ENCODE data around the gene COL15A1.

COL15A1 gene

DNA sequence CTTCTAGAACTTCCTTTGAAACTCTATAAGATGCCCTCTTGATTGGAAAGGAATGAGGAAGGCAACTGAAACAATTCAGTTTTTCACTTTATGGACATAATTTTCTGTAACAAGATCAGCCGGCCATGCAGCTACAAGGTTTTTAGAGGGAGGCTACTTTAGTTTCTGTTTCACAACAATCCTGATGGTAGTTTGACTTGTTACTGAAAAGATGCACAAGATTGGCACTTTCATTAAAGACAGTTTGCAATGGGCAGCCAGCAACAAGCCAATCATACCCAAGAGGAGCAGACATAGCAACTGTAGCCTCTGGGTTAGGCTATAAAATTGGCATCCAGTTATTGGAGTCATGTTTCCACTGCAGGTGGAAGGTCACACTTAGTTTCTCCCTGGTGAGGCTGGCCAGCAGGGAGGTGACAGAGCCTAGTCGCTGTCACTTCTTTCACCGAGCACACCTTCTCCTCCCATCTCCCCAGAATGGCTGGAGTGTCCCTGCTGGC, 87.0 kb downstream of the COL15A1 start:
- no peak for FAIRE-seq

DNA sequence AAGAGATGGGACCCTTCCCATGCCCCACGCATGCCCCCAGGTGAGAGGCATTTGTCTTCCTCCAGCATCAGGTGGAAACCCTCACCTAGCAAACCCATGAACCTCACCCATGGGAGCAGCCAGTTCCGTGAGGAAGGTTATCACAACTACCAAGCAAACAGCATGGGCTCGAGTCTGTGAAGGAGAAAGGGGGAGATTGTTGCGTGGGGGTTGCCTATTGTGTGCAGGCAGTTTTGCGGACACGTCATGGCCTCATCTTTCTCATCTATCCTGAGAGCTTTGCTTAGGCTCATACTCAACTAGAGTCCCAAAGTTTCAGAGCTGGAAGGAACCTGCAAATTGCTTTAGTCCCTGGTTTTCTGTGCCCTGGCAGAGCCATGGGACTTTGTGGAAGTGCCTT, 87.6 kb downstream of the COL15A1 start:
- no peak for DNase-seq (ENCODE audit: low spot score)
- no peak for FAIRE-seq

More for the DNA sequence above, 87.0 kb downstream of the COL15A1 start:
- no peak for DNase-seq (ENCODE audit: low spot score)

DNA sequence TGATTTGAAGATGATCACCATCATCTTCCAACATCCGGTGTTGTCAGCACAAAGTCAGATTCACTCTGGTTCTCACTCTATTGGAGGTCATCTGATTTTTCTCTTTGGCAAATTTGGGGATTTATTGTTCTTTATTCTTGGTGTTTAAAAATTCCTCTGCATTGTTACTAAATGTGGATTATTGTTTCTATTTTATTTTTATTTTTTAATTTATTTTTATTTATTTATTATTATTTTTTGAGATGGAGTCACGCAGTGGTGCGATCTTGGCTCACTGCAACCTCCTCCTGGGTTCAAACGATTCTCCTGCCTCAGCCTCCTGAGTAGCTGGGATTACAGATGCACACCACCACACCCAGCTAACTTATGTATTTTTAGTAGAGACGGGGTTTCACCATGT, 88.3 kb downstream of the COL15A1 start:
- DNase-seq (ENCODE audit: low spot score) (no peak), FAIRE-seq (no peak)

DNA sequence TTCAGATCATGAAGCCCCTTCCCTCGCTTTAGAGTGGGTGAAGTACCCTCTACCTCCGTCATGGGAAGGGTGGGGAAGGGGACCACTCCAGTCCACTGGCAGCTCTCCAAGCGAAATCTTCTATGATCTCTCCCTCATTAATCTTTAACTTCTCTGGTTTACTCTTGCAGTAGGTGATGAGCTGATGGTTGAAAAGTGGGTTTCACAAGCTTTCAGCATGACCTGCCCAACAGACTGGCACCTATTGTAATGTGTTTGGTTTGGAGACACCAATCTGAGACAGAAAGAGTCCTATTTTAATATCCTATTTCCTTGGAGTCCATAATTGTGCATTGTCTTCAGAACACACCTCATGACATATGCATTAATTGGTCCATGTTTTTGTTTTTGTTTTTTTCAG, 90.4 kb downstream of the COL15A1 start:
- FAIRE-seq (no peak), DNase-seq (ENCODE audit: low spot score) (no peak)

DNA sequence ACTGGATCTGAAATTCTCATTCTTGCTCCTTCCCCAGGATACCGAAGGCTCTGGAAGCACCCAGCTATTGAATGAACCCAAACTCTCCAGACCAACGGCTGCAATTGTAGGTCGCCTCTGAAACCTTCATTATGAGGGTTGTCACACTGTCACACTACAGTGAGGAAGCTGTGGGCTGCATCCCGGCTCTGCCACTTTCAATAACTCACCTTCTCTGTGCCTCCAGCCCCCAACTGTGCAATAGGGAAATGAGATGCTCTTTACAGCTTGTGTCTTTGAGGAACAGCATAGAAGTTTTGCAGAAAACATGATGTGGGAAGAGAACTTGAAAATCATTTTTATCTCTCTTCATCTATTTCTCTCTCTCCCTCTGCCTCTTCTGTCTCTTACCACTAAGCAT, 91.6 kb downstream of the COL15A1 start:
- FAIRE-seq = no peak
- DNase-seq (ENCODE audit: low spot score) = no peak

DNA sequence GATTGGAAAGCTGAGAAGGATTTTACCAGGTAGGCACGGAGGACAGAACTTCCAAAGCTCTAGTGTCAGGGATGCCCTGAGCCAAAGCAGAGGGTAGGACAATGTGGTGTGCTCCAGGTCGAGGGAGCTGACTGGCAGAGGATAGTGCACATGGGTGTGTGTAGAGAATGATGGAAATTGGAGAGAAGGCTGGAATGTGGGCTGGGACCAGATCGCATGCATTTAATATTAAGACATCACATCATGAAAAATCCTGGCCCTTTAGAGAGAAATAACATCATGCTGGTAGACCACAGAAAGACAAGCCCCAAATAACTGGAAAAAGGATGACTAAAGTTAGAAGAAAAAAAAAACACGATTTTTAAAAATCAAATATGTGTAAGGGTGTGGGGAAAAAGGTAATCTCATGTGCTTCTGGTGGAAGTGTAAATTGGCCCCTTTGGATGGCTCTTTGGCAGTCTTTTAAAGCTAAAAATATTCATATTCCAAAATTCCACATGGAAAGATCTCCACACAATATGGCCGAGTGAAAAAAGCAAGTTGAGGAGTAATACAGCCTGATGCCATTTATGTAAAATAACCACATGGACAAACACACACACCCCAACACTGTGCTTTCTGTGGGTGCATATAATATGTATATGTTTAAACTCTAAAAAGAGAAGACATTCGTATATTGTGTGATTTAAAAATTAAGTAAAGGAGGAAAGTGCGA, 94.2 kb downstream of the COL15A1 start:
- FAIRE-seq (no peak), DNase-seq (ENCODE audit: low spot score) (no peak)

DNA sequence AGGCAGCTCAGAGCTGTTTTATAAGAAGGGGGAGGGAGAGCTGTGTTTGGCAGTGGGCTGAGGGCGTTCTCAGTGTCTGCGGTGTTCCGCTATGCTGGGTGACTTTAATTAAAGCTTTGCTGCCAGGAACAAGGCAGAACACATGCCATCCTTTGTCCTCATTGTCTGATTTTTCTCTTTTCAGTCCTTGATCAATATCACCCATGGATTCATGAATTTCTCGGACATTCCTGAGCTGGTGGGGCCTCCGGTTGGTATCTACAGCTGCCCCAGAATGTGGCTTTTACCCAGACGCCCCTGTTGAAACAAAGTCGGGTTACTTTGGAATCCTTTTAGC, 94.7 kb downstream of the COL15A1 start:
- FAIRE-seq (no peak), DNase-seq (ENCODE audit: low spot score) (no peak)

DNA sequence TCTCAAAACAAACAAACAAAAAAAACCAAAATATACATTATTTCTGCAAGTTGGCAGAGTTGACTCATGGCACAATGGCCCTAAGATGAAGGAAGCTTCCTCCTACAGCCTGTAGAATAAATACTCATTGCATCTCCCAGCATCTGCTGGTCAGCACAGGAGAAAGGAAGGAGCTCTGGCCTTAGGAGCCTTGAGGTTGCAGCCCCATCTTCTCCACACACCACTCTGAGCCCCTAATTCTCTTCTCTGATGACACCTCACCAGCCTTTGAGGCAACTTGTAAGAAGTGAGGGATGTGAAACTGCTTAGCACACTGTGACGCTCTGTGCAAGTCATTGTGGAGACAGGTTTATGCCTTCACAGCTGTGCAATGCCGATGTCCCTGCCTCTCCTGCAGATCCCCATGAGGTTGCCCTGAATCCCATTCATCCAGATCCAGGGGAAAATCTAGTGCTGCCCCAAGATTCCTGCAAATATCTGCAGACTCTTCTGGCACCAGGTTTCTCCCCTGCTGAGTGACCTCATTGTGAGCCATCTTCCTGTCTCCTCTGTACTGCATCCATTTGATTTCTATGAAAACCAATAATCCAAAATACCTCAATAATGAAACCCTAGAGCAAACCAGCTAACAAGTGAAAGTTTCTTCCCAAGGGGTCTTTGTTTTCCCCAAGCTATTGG, 95.9 kb downstream of the COL15A1 start:
- FAIRE-seq = no peak
- DNase-seq (ENCODE audit: low spot score) = no peak

DNA sequence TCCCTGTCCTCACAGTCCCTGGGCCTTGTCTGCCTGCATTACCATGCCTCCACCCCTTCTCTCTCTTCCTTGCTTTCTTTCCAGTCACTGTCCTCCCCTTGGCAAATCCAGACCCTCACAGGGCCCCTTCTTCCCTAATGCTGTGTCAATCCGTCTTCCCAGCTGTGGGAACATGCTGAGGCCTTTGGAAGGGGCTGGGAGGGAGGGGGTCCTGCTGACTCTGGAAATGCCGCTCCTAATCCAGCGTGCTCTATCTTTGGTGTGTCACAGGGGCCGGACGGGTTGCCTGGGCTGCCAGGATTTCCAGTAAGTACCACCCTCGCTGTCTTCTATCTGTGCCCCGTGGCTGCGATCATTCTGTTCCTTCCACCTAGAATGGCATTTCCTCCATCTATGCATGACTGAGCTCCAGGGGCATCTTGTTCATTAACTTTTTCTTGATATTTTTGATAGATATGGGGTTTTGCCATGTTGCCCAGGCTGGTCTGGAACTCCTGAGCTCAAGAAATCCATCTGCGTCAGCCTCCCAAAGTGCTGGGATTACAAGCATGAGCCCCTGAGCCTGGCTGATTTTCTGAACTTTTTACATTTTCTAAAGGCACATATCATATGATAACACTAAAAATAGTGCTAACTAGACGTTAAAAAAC, 96.7 kb downstream of the COL15A1 start:
- DNase-seq (ENCODE audit: low spot score) = no peak
- no peak for FAIRE-seq

DNA sequence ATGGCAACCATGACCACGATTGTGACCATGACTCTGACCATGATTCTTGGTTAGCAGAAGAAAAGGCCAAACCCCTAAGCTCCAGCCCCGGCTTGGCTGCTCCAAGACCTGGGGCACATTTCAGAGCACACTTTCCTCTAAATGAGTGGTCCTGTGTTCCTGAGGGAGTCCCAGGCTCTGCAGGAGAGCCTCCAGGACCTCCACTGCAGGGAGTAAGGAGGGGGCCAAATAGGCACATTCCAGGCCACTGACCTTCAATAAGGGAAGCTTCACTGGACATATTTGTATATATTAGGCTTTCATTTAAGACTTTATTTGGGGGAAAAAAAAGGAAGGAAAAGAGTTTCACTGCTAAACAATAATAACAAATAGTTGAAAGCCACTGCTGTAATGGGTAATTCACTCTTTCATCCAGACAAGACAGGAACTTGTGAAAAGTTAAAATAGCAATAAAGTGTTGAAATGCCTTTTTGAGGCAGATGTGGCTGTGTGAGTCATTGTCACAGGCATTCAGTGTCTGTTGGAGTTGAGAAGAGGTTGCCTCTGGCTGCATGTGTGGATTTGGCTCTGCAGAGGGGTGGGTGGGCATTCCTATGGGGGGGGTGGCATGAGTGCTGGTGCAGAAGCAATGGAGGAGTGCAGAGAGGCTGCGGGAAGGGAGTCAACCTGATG, 97.3 kb downstream of the COL15A1 start:
- FAIRE-seq = peak; percentile 83

DNA sequence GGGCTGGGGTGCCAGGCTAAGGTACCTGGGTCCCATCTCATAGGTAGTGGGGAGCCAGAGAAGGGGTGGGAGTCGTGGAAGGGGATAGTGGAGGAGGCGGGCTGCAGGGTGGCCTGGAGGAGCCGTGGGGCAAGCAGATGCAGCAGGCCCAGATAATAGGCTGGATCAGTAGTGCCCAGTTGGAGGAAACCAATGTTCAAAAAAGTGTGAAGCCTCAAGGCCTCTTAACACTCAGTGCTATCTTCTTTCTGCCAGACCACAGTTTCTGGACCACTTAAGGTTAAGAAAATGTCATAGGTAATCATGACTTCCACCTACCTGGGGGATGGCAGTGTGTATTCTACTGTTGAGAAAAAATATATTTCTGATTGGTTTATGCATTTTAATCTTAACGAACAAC, 97.9 kb downstream of the COL15A1 start:
- DNase-seq (ENCODE audit: low spot score) = no peak
- no peak for FAIRE-seq

More for the DNA sequence above, 97.3 kb downstream of the COL15A1 start:
- peak; percentile 77 for DNase-seq (ENCODE audit: low spot score)

DNA sequence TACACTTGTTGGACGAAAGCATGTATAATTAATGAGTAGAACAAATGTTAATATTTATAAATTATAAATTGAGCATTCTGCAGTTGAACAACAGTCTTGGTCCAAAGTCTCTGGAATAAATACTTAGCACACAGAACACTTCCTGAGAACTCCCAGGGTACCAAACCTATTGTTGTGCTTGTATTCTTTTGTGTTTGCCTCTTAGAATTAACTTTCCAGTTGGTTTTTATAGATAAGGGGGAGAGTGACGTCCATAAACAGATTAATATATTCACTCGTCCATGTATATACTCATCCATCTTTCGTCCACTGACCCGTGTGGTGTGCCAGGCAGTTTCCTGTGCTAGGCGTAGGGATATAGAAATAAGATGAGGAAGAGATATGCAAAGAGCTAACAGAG, 98.9 kb downstream of the COL15A1 start:
- DNase-seq (ENCODE audit: low spot score) (no peak), FAIRE-seq (no peak)

DNA sequence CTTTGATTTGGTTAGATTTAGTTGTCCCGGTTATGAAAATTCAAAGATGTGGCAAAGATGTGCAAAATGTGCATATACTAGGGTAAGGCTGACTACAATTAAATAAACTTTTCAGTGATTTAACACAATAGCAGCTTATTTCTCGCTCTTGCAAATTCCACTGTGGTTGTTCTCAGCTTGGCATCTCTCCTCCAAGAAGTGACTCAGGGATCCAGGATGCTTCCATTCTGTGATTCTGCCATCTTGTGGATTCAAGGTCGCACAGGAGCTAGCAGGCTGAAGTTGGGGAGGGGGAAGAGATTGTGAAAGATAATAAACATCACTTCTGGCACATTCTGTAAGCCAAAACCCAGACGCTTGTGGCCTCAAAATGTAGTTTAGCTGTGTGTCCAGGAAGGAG, 101.1 kb downstream of the COL15A1 start:
- FAIRE-seq (no peak), DNase-seq (ENCODE audit: low spot score) (no peak)

DNA sequence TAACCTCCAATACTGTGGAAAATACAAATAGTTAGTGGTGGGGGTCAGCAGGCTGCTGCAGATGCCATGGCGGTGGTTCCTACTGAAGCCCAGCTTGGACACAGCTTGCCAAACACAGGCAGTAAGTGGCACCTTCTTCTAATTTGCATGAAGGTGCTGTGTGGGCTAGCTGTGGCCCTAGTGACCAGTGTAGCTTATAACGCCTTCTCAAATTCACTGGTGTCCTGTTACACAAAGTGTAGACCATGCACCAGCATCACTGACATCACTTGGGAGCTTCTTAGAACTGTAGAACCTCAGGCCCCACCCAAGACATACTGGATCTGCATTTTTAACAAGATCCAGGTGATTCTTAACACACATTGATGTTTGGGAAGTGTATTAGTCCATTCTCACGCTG, 102.4 kb downstream of the COL15A1 start:
- DNase-seq (ENCODE audit: low spot score) (no peak), FAIRE-seq (no peak)

DNA sequence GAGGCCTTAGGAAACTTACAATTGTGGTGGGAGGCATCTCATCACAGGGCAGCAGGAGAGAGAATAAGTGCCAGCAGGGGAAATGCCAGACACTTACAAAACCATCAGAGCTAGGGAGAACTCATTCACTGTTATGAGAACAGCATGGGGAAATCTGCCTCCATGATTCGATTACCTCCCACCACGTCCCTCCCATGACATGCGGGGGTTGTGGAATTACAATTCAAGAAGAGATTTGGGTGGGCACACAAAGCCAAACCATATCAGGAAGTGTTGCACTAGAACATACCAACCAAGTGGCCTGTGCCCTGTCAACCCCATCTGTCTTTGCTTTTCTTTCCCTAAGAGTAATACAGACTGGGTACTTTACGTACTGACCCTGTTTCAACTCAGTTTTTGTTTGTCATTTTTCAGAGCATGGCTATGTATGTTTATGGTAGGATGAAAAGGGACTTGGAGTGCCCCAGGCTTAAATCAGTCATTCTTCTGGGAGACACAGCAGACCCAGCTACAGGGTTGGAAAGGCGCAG, 102.9 kb downstream of the COL15A1 start:
- no peak for FAIRE-seq
- DNase-seq (ENCODE audit: low spot score) = no peak

DNA sequence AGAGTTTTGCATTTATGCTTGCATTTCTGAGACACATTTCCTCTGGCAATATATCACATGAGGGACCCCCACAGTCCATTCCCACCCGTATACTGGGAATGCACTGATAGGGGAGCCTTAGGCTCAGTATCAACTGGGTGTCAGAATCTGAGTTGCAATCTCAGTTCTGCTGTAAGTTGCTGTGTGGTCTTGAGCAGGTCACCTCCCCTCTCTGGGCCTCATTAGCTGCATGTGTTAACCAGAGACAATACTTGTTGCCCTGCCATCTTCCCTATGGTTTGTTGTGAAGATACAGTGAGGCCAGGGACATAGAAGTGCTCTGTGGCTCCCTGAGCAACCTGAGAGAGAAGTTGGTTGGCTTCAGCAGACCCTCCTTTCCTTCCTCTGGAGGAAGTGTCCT, 105.5 kb downstream of the COL15A1 start:
- no peak for DNase-seq (ENCODE audit: low spot score)
- FAIRE-seq = no peak

DNA sequence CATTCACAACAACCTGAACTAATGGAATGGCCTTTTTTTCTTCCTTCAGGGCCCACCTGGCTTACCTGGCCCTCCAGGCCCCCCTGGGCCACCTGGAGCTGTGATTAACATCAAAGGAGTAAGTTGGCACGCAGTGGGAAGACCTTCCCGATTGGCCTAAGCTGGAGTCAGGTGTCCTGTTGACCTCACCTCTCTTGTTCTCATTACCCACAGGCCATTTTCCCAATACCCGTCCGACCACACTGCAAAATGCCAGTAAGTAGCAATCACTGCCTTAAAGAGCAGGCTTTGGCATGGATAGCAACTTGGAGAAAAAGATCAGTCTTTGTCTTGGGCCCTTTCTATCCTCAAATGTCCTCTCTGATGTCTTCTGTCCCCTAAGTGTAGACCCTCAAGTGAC, 105.9 kb downstream of the COL15A1 start:
- FAIRE-seq (no peak), DNase-seq (ENCODE audit: low spot score) (no peak)

DNA sequence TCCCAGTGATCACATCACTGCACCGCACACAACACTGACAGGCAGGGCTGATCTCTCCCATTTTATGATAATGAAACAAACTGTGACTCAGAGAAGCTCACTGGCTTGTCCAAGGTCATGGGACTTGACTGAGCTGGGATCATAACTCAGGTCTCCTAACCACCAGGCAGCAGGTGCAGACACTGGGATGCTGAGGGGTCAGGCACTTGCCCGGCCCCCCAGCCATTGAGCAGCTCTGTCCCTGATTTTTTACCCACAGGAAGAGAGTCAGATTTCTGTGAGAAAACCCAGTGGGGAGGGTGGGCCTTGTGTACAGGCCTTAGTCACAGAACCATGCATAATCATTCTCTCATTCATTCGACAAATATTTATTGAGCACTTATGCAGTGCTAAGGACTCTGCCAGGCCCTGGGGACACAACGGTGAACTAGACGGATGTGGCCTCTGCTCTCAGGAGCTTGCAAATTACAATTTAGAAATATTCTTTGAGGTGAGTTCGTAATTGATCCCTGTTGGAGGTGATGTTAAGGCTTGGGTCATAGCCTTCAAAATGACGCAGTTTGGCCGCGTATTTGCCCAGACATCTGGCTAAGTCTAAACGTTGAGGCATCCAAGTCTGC, 106.7 kb downstream of the COL15A1 start:
- FAIRE-seq (no peak), DNase-seq (ENCODE audit: low spot score) (peak; percentile 29)

DNA sequence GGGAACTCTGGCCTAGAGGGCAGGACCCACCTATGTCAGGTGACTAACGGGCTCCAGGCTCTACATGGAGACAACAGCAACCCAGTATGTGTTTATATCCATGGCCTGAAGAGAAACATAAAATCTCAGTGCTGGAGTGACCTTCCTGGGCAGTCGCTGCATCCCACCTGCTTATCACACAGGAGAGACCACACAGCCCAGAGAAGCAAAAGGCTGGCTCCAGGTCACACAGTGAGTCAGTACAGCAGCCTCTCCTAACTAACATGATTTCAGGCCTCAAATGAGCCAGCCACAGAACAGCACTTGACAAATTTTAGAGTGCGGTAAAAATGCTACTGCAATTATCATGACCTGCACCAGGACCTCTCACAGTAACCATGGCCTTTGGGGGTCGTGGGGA, 107.2 kb downstream of the COL15A1 start:
- DNase-seq (ENCODE audit: low spot score) (no peak), FAIRE-seq (no peak)

DNA sequence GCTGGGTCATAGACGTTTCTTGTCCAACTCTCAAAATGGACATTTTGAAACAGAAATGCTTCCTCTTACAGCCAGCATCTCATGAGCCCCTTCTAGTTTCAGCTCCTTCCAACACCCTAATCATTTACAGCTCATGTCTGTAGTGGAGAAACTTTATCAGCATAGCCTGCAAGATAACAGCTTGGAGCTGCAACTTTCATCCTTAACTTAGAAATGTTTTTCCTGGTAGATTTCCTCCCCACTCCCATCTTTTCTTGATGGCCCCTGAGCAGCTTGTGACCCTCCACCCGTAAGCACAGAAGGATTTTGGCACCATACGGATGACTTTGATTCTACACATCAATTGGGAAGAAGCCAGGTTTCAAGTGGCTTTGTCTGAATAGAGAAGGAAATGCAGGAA, 107.7 kb downstream of the COL15A1 start:
- no peak for FAIRE-seq
- no peak for DNase-seq (ENCODE audit: low spot score)

DNA sequence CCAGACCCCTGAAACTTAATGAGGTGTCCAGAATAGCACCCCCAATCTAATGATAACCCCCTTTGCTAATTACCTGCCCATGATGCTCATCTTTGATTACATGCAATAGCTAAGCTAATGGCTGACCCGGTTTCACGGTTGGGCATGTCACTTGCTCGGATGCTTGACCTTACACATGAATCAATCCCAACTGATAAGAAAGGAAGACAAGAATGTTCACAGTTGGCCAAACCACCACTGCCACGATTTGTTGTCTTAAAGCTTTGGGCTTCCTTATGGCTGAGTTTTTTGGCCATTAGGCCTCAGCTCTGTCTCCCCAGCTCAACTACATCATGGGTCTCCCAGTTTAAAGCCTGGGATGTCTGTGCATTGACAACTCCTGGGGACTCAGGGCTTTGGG, 108.1 kb downstream of the COL15A1 start:
- FAIRE-seq = no peak

More for the DNA sequence above, 108.1 kb downstream of the COL15A1 start:
- no peak for DNase-seq (ENCODE audit: low spot score)

Measured in urothelium cell line (cell line).